ENCODE measurements around the gene ARHGAP28. TPM values are rescaled to one million over a fixed set of nuclear protein-coding genes. Genes with fewer than 3 reads are reported as not detected.

The ARHGAP28 gene
- total RNA-seq, 1 experiment from 2014 or later: 9.2 TPM

GRCh38 chr18:6947338-6948030 lies 218.0 kb downstream of the ARHGAP28 start:
- no peak overlapping the region for H2AFZ ChIP-seq (ENCODE audit: low read length)
- H3K14ac ChIP-seq (ENCODE audit: insufficient read depth, low read length): no peak overlapping the region
- DNase-seq: no peak
- no peak overlapping the region for H3K9ac ChIP-seq (ENCODE audit: extremely low read depth, insufficient read length, low read length)
- H2BK5ac ChIP-seq (ENCODE audit: insufficient read length, low read length): no peak overlapping the region
- no peaks in the 10 kb centered on the region for H3K23me2 ChIP-seq (ENCODE audit: insufficient read length, low read depth, low read length, poor library complexity, severe bottlenecking)
- no peak overlapping the region for H3K23ac ChIP-seq (ENCODE audit: insufficient read length, low read depth, low read length)
- Mint-ChIP-seq H3K9me3 (no peaks in the 10 kb centered on the region), H3K27ac (no peak overlapping the region), H3K4me1 (peaks cover 7 to 11% of the 10 kb centered on the region in 2 experiments), H3K4me3 (no peak overlapping the region), H3K36me3 (ENCODE audit: insufficient read depth in 1 of 3, low read depth in 3 of 3) (peaks cover 19 to 64% (median 38%) of the 10 kb centered on the region in 3 experiments), H3K27me3 (ENCODE audit: low read depth) (no peaks in the 10 kb centered on the region; the same call in 1 of the 2 replicates)
- H4K20me1 ChIP-seq (ENCODE audit: control insufficient read depth, insufficient read depth, insufficient read length): no peaks in the 10 kb centered on the region
- H2BK120ac ChIP-seq (ENCODE audit: low read depth, low read length, poor library complexity, severe bottlenecking): no peak overlapping the region
- H2BK20ac ChIP-seq (ENCODE audit: low read depth, low read length, poor library complexity, severe bottlenecking): no peak overlapping the region
- whole genome bisulfite sequencing (ENCODE audit: extremely low coverage, insufficient read length, low lambda C conversion rate): no CpG with 5 or more reads among the region's 10 CpGs
- H3T11ph ChIP-seq (ENCODE audit: low read length): no peak overlapping the region
- no peak overlapping the region for H2AK5ac ChIP-seq (ENCODE audit: insufficient read length, low read length)
- H2BK12ac ChIP-seq (ENCODE audit: insufficient read length, low read depth, low read length): no peak overlapping the region
- H3K27ac ChIP-seq (ENCODE audit: insufficient read length, low read depth, low read length): no peak overlapping the region
- no peak for TF ChIP-seq CTCF (conservative IDR thresholded peaks at IDR 0.05)
- H3K79me2 ChIP-seq (ENCODE audit: insufficient read depth, low read length): no peaks in the 10 kb centered on the region
- H4K91ac ChIP-seq (ENCODE audit: insufficient read length, low read depth, low read length): no peak overlapping the region
- no peak overlapping the region for H3K56ac ChIP-seq (ENCODE audit: insufficient read length, low read depth, low read length)
- H3K4me1 ChIP-seq (ENCODE audit: insufficient read depth, low read length): no peaks in the 10 kb centered on the region
- H4K5ac ChIP-seq (ENCODE audit: insufficient read length, low read depth, low read length): no peak overlapping the region
- H4K8ac ChIP-seq (replicated peaks; ENCODE audit: insufficient read length, low read depth, low read length): no peak overlapping the region
- H2BK15ac ChIP-seq (ENCODE audit: low read depth, low read length): no peak overlapping the region
- no peak overlapping the region for H3K4ac ChIP-seq (ENCODE audit: low read depth, low read length)
- H3K18ac ChIP-seq (ENCODE audit: insufficient read length, low read depth, low read length): no peak overlapping the region
- H3K4me2 ChIP-seq (ENCODE audit: insufficient read depth, insufficient read length, low read length): no peak overlapping the region
- no peaks in the 10 kb centered on the region for H3K79me1 ChIP-seq (ENCODE audit: insufficient read depth, low read depth, low read length, poor library complexity, severe bottlenecking)
- H3K27me3 ChIP-seq (ENCODE audit: insufficient read depth, low read length): no peaks in the 10 kb centered on the region
- H3K9me3 ChIP-seq (ENCODE audit: control insufficient read depth, low read depth, low read length): no peaks in the 10 kb centered on the region
